GM18519 (cell line): ENCODE measurements around the gene NIFK.
"Not testable (repeated sequence)": the region's sequence is repeated elsewhere in the genome, so short reads cannot be mapped to it uniquely, and the experiment has no call there.

ENCODE experiments used
- ATAC-seq: cut with Tn5 transposase; IDR thresholded peaks from one replicate; pipeline ENCODE4 v1.9.1; 2021; ENCODE audit warnings: mild to moderate bottlenecking, moderate library complexity; ENCODE audit not compliant: unreplicated experiment, low FRiP score

The NIFK gene

GRCh38 chr2:121697108-121697631, 39.5 kb downstream of the NIFK start:
- no peak for ATAC-seq

- no peak for ATAC-seq
Measured at GRCh38 chr2:121696410-121696930, 40.2 kb downstream of the NIFK start.

- no peak for ATAC-seq
Measured at GRCh38 chr2:121695171-121695451, 41.6 kb downstream of the NIFK start.

GRCh38 chr2:121694398-121695170, 42.1 kb downstream of the NIFK start:
- no peak for ATAC-seq

GRCh38 chr2:121690572-121690971, 46.1 kb downstream of the NIFK start:
- not testable (repeated sequence) for ATAC-seq

GRCh38 chr2:121690095-121690494, 46.6 kb downstream of the NIFK start:
- ATAC-seq = no peak

GRCh38 chr2:121689356-121689755, 47.3 kb downstream of the NIFK start:
- ATAC-seq = no peak

- no peak for ATAC-seq
Measured at GRCh38 chr2:121688820-121689219, 47.9 kb downstream of the NIFK start.

- no peak for ATAC-seq
Measured at GRCh38 chr2:121686902-121687301, 49.8 kb downstream of the NIFK start.

- ATAC-seq = no peak
Measured at GRCh38 chr2:121686218-121686617, 50.5 kb downstream of the NIFK start.

- no peak for ATAC-seq
Measured at GRCh38 chr2:121682396-121683298, 54.0 kb downstream of the NIFK start.

GRCh38 chr2:121677855-121678254, 58.8 kb downstream of the NIFK start:
- no peak for ATAC-seq
